Transverse colon (tissue), 4 donors: ENCODE measurements around the gene CPVL. TPM values are rescaled to one million over a fixed set of nuclear protein-coding genes. Genes with fewer than 3 reads are reported as not detected.

Experiments
- DNase-seq: peaks from one replicate; pipeline ENCODE4 v3.0.0-alpha.2; 2019
- H3K27ac ChIP-seq, 4 donors: fragments of 200-600 bp; sonication (generic); 2 replicates each; pipeline ENCODE4 v1.5.1; 2016 to 2018; ENCODE audit warnings: inconsistent platforms in 4 of 4
- H3K27me3 ChIP-seq: fragments of 200-600 bp; sonication (generic); 2 replicates; pipeline ENCODE4 v1.5.1; 2017; ENCODE audit warnings: inconsistent platforms
- H3K36me3 ChIP-seq, 4 donors: fragments of 200-600 bp; sonication (generic); 2 replicates each; pipeline ENCODE4 v1.5.1; 2017 to 2019; ENCODE audit warnings: inconsistent platforms in 4 of 4
- H3K4me1 ChIP-seq, 4 donors: fragments of 200-600 bp; sonication (generic); 2 replicates each; pipeline ENCODE4 v1.5.1; 2017 to 2020; ENCODE audit warnings: inconsistent platforms in 4 of 4
- H3K4me3 ChIP-seq, 4 donors: fragments of 200-600 bp; sonication (generic); 1 replicate in 1 of 4; 2 replicates in 3 of 4; pipeline versions ENCODE4 v1.5.1 to v1.6.1; 2017 to 2019; ENCODE audit warnings: inconsistent platforms in 4 of 4
- H3K9me3 ChIP-seq, 2 donors: fragments of 200-600 bp; sonication (generic); 2 replicates each; pipeline ENCODE4 v1.5.1; 2017 to 2019; ENCODE audit warnings: inconsistent platforms in 2 of 2
- EP300 ChIP-seq: sonication (generic); formaldehyde crosslinking; IDR thresholded peaks from one replicate; pipeline ENCODE4 v1.6.1; 2017; ENCODE audit warnings: antibody characterized with exemption, low read depth
- POLR2A ChIP-seq: fragments of 450-650 bp; IDR thresholded peaks from one replicate; pipeline ENCODE4 v1.6.1; 2016; ENCODE audit warnings: antibody characterized with exemption, mild to moderate bottlenecking, moderate library complexity
- POLR2AphosphoS5 ChIP-seq, 3 donors: sonication (generic); formaldehyde crosslinking; IDR thresholded peaks; one replicate each; pipeline ENCODE4 v1.6.1; 2016; ENCODE audit warnings: antibody characterized with exemption in 3 of 3
- WGBS, 2 donors: methylation state at CpG; one replicate each; pipeline ENCODE4 v1.1.5; 2018; ENCODE audit warnings: low coverage in 1 of 2; 5-methylcytosine and 5-hydroxymethylcytosine counted together
- in situ Hi-C, 4 donors: fragments of 200-750 bp; cut with MboI; loops; one replicate each; pipeline versions ENCODE4 v1.15.0 to v1.15.1; 2017; ENCODE audit warnings: low sequenced_read_pairs in 3 of 4, low pct_ligation_motif_present in 1 of 4, low pct_unique_long_range_greater_than_20kb in 1 of 4
- intact Hi-C: fragments of 100-400 bp; cut with DNase I; formaldehyde crosslinking; loops from one replicate; pipeline ENCODE4 v1.15.1; 2023; ENCODE audit warnings: low total_unique reads
- total RNA-seq, 4 donors: library from RNA; depleted of rRNA; stranded (reverse); fragments of >200 nt; gene quantifications; one replicate each; pipeline ENCODE4 v1.1.0, GENCODE V29; 2016
- TF ChIP-seq, protein P1 (sequence below), 5 experiments: fragments of 200-600 bp in 3 of 5; fragments of 450-650 bp in 2 of 5; sonication (generic) in 3 of 5; IDR thresholded peaks; 1 replicate in 2 of 5; 2 replicates in 3 of 5; pipeline ENCODE4 v1.5.1; 2016 to 2017; ENCODE audit warnings: antibody characterized with exemption in 5 of 5, inconsistent platforms in 3 of 5, mild to moderate bottlenecking in 2 of 5, moderate library complexity in 1 of 5

The CPVL gene
- total RNA-seq, 4 donors from 2014 or later: 0.75 to 9.7 (median 4.8) TPM

- DNase-seq: no peak
- intact Hi-C loops: no loop called here
- Histone ChIP-seq H3K4me3 (no peak overlapping the region), H3K27me3 (no peaks in the 10 kb centered on the region), H3K36me3 (no peaks in the 10 kb centered on the region), H3K27ac (no peak overlapping the region), H3K9me3 (no peaks in the 10 kb centered on the region), H3K4me1 (peaks cover 0 to 18% (median 12%) of the 10 kb centered on the region in 4 donors)
- 58% methylated on average over 4 of the region's 4 CpGs; no CpG with 5 or more reads in 1 of the 2 donors for WGBS, 2 donors
- TF ChIP-seq POLR2AphosphoS5 (IDR thresholded peaks at IDR 0.05) (no peak), POLR2A (no peak), EP300 (no peak)
- TF ChIP-seq, protein P1, sequence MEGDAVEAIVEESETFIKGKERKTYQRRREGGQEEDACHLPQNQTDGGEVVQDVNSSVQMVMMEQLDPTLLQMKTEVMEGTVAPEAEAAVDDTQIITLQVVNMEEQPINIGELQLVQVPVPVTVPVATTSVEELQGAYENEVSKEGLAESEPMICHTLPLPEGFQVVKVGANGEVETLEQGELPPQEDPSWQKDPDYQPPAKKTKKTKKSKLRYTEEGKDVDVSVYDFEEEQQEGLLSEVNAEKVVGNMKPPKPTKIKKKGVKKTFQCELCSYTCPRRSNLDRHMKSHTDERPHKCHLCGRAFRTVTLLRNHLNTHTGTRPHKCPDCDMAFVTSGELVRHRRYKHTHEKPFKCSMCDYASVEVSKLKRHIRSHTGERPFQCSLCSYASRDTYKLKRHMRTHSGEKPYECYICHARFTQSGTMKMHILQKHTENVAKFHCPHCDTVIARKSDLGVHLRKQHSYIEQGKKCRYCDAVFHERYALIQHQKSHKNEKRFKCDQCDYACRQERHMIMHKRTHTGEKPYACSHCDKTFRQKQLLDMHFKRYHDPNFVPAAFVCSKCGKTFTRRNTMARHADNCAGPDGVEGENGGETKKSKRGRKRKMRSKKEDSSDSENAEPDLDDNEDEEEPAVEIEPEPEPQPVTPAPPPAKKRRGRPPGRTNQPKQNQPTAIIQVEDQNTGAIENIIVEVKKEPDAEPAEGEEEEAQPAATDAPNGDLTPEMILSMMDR (IDR thresholded peaks at IDR 0.05): no peak
- in situ Hi-C loops: no loop called here
Measured at GRCh38 chr7:29138588-29138987, 7.7 kb downstream of the CPVL start.

DNA sequence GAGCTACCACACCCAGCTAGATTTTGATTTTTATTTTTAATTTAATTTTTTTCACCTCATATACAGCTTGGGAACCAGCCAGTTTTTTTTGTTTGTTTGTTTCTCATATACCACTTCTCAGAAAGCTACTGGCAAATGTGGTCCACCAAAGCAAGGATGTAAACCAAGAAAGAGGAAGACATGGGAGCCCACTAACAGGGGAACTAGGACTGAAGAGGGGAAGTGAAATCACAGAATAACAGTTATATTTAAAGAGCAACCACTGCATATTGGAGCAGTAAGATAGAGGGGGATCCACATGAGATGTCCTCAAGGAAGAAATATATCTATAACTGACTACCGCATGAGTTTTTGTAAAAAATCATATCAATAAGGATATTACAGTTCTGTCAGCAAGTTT is 10.5 kb downstream of the CPVL start:
- no peaks in the 10 kb centered on the region for H3K36me3 ChIP-seq
- H3K4me1 ChIP-seq: peaks cover 0 to 5% (median 3%) of the 10 kb centered on the region in 4 donors
- TF ChIP-seq POLR2A (no peak), POLR2AphosphoS5 (IDR thresholded peaks at IDR 0.05) (no peak), EP300 (no peak)
- TF ChIP-seq, protein P1 (IDR thresholded peaks at IDR 0.05): no peak
- no peak for DNase-seq
- H3K4me3 ChIP-seq: no peak overlapping the region
- H3K9me3 ChIP-seq: no peaks in the 10 kb centered on the region
- intact Hi-C loops: no loop called here
- WGBS, 2 donors: 72 to 100% methylated on average over 1 of the region's 1 CpG
- H3K27me3 ChIP-seq: no peaks in the 10 kb centered on the region
- in situ Hi-C loops: no loop called here
- H3K27ac ChIP-seq: no peak overlapping the region

DNA sequence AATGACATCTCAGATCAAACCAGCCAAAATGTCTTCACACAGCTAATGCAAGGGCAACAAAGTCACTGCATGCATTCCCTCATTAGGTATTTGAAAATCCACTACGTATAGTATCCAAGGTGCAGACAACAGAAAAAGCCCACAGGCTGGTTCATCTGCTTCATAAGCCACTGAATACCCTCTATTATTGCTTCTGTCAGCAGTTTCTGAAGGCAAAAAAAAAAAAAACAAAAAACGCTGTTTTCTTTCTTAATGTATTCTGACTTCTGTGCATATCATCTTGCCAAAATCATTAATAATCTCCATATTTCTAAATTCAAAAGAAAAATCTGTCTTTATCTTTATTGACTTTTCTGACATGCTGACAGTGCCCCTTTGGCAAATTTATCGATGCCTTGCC is 13.4 kb downstream of the CPVL start:
- Histone ChIP-seq H3K4me3 (no peak overlapping the region), H3K9me3 (no peaks in the 10 kb centered on the region), H3K4me1 (no peaks in the 10 kb centered on the region), H3K27ac (no peak overlapping the region), H3K27me3 (no peaks in the 10 kb centered on the region), H3K36me3 (no peaks in the 10 kb centered on the region)
- in situ Hi-C loops (no loop called here), intact Hi-C loops (no loop called here)
- TF ChIP-seq POLR2AphosphoS5 (IDR thresholded peaks at IDR 0.05) (no peak), POLR2A (no peak), EP300 (no peak)
- TF ChIP-seq, protein P1 (IDR thresholded peaks at IDR 0.05): no peak
- DNase-seq: no peak
- 74 to 87% methylated on average over 3 of the region's 3 CpGs for WGBS, 2 donors

- in situ Hi-C loops: no loop called here
Measured at GRCh38 chr7:29131678-29132077, 14.7 kb downstream of the CPVL start.

More at GRCh38 chr7:29131678-29132077, 14.7 kb downstream of the CPVL start:
- Histone ChIP-seq H3K4me1 (no peaks in the 10 kb centered on the region), H3K27me3 (no peaks in the 10 kb centered on the region), H3K9me3 (no peaks in the 10 kb centered on the region), H3K4me3 (no peak overlapping the region), H3K27ac (no peak overlapping the region), H3K36me3 (no peaks in the 10 kb centered on the region)
- intact Hi-C loops: no loop called here
- WGBS, 2 donors: 65 to 93% methylated on average over 3 to 5 of the region's 5 CpGs
- TF ChIP-seq POLR2A: no peak
- TF ChIP-seq, protein P1 (IDR thresholded peaks at IDR 0.05): no peak
- no peak for TF ChIP-seq EP300
- no peak for TF ChIP-seq POLR2AphosphoS5 (IDR thresholded peaks at IDR 0.05)
- DNase-seq: no peak
